ENCODE measurements around the gene TTC9.

TTC9 gene

GRCh38 chr14:70677341-70677740 is 35.6 kb downstream of the TTC9 start:
- no peak for TF ChIP-seq PPARA (CRISPR knock-in tag; IDR thresholded peaks at IDR 0.05; ENCODE audit: borderline replicate concordance)
- TF ChIP-seq ESRRG (CRISPR knock-in tag; IDR thresholded peaks at IDR 0.05) = no peak
- no peak for TF ChIP-seq ARNTL (CRISPR knock-in tag; IDR thresholded peaks at IDR 0.05; ENCODE audit: borderline replicate concordance, low read depth)
- no peak for TF ChIP-seq PATZ1 (CRISPR knock-in tag; IDR thresholded peaks at IDR 0.05; ENCODE audit: borderline replicate concordance)
- TF ChIP-seq ZFP3 (CRISPR knock-in tag; IDR thresholded peaks at IDR 0.05) = no peak
- TF ChIP-seq, protein P1, sequence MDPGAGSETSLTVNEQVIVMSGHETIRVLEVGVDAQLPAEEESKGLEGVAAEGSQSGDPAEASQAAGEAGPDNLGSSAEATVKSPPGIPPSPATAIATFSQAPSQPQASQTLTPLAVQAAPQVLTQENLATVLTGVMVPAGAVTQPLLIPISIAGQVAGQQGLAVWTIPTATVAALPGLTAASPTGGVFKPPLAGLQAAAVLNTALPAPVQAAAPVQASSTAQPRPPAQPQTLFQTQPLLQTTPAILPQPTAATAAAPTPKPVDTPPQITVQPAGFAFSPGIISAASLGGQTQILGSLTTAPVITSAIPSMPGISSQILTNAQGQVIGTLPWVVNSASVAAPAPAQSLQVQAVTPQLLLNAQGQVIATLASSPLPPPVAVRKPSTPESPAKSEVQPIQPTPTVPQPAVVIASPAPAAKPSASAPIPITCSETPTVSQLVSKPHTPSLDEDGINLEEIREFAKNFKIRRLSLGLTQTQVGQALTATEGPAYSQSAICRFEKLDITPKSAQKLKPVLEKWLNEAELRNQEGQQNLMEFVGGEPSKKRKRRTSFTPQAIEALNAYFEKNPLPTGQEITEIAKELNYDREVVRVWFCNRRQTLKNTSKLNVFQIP (CRISPR knock-in tag; IDR thresholded peaks at IDR 0.05; ENCODE audit: borderline replicate concordance, low read depth) = no peak
- no peak for TF ChIP-seq RARB (CRISPR knock-in tag; IDR thresholded peaks at IDR 0.05)
- TF ChIP-seq SNAI2 (CRISPR knock-in tag; IDR thresholded peaks at IDR 0.05) = no peak
- no peak for TF ChIP-seq OSR1 (CRISPR knock-in tag; IDR thresholded peaks at IDR 0.05)
- no peak for TF ChIP-seq TOX (CRISPR knock-in tag; IDR thresholded peaks at IDR 0.05; ENCODE audit: borderline replicate concordance)
- TF ChIP-seq BACH2 (CRISPR knock-in tag; IDR thresholded peaks at IDR 0.05; ENCODE audit: borderline replicate concordance) = no peak
- no peak for TF ChIP-seq TCF4 (CRISPR knock-in tag; IDR thresholded peaks at IDR 0.05; ENCODE audit: borderline replicate concordance)
- no peak for TF ChIP-seq CSRNP3 (CRISPR knock-in tag; IDR thresholded peaks at IDR 0.05)
- TF ChIP-seq ZFP30 (CRISPR knock-in tag; IDR thresholded peaks at IDR 0.05) = no peak
- TF ChIP-seq ZNF8 (CRISPR knock-in tag; IDR thresholded peaks at IDR 0.05) = no peak
- TF ChIP-seq ZNF565 (CRISPR knock-in tag; conservative IDR thresholded peaks at IDR 0.05; ENCODE audit: low read depth) = no peak

GRCh38 chr14:70680748-70681147 is 39.0 kb downstream of the TTC9 start:
- ATAC-seq = no peak
- TF ChIP-seq PPARA (CRISPR knock-in tag; IDR thresholded peaks at IDR 0.05; ENCODE audit: borderline replicate concordance) (no peak), CSDC2 (CRISPR knock-in tag; IDR thresholded peaks at IDR 0.05) (no peak), TOX (CRISPR knock-in tag; IDR thresholded peaks at IDR 0.05; ENCODE audit: borderline replicate concordance) (no peak), BACH2 (CRISPR knock-in tag; IDR thresholded peaks at IDR 0.05; ENCODE audit: borderline replicate concordance) (no peak), ZNF565 (CRISPR knock-in tag; conservative IDR thresholded peaks at IDR 0.05; ENCODE audit: low read depth) (no peak), ISL1 (CRISPR knock-in tag; IDR thresholded peaks at IDR 0.05) (no peak), RARB (CRISPR knock-in tag; IDR thresholded peaks at IDR 0.05) (no peak), ARNTL (CRISPR knock-in tag; IDR thresholded peaks at IDR 0.05; ENCODE audit: borderline replicate concordance, low read depth) (no peak), ZNF70 (CRISPR knock-in tag; IDR thresholded peaks at IDR 0.05) (no peak), SNAI2 (CRISPR knock-in tag; IDR thresholded peaks at IDR 0.05) (no peak)
- TF ChIP-seq, protein P2, sequence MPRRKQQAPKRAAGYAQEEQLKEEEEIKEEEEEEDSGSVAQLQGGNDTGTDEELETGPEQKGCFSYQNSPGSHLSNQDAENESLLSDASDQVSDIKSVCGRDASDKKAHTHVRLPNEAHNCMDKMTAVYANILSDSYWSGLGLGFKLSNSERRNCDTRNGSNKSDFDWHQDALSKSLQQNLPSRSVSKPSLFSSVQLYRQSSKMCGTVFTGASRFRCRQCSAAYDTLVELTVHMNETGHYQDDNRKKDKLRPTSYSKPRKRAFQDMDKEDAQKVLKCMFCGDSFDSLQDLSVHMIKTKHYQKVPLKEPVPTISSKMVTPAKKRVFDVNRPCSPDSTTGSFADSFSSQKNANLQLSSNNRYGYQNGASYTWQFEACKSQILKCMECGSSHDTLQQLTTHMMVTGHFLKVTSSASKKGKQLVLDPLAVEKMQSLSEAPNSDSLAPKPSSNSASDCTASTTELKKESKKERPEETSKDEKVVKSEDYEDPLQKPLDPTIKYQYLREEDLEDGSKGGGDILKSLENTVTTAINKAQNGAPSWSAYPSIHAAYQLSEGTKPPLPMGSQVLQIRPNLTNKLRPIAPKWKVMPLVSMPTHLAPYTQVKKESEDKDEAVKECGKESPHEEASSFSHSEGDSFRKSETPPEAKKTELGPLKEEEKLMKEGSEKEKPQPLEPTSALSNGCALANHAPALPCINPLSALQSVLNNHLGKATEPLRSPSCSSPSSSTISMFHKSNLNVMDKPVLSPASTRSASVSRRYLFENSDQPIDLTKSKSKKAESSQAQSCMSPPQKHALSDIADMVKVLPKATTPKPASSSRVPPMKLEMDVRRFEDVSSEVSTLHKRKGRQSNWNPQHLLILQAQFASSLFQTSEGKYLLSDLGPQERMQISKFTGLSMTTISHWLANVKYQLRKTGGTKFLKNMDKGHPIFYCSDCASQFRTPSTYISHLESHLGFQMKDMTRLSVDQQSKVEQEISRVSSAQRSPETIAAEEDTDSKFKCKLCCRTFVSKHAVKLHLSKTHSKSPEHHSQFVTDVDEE (CRISPR knock-in tag; IDR thresholded peaks at IDR 0.05) = no peak
- TF ChIP-seq, protein P3, sequence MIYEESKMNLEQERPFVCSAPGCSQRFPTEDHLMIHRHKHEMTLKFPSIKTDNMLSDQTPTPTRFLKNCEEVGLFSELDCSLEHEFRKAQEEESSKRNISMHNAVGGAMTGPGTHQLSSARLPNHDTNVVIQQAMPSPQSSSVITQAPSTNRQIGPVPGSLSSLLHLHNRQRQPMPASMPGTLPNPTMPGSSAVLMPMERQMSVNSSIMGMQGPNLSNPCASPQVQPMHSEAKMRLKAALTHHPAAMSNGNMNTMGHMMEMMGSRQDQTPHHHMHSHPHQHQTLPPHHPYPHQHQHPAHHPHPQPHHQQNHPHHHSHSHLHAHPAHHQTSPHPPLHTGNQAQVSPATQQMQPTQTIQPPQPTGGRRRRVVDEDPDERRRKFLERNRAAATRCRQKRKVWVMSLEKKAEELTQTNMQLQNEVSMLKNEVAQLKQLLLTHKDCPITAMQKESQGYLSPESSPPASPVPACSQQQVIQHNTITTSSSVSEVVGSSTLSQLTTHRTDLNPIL (CRISPR knock-in tag; IDR thresholded peaks at IDR 0.05; ENCODE audit: low read depth) = no peak

More at GRCh38 chr14:70677341-70677740, 35.6 kb downstream of the TTC9 start:
- no peak for ATAC-seq

DNA sequence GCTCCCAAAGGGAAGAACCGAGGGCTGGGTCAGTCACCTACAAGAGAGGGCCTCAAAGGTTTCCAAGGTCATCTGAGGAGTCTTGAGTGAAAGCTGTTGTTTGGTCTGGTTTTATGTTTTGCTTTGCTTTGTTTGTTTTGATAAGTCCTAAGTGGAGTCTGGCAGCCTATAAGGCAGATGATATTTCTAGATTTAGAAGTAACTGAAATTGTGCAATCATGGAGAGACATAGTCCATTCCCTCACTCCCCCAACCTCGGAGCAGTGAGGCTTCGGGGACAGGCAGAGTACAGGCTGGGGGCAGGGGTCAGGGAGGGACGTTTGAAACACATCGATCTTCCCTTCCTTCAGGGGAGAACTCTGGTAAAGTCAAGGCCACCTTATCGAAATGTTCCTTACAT is 42.3 kb downstream of the TTC9 start:
- ATAC-seq = no peak
- no peak for TF ChIP-seq ZNF8 (CRISPR knock-in tag; IDR thresholded peaks at IDR 0.05)
- no peak for TF ChIP-seq PATZ1 (CRISPR knock-in tag; IDR thresholded peaks at IDR 0.05; ENCODE audit: borderline replicate concordance)
- no peak for TF ChIP-seq ZNF70 (CRISPR knock-in tag; IDR thresholded peaks at IDR 0.05)
- TF ChIP-seq TOX (CRISPR knock-in tag; IDR thresholded peaks at IDR 0.05; ENCODE audit: borderline replicate concordance) = no peak
- TF ChIP-seq OSR1 (CRISPR knock-in tag; IDR thresholded peaks at IDR 0.05) = no peak
- no peak for TF ChIP-seq CSRNP3 (CRISPR knock-in tag; IDR thresholded peaks at IDR 0.05)
- TF ChIP-seq TCF4 (CRISPR knock-in tag; IDR thresholded peaks at IDR 0.05; ENCODE audit: borderline replicate concordance) = no peak
- TF ChIP-seq, protein P1 (CRISPR knock-in tag; IDR thresholded peaks at IDR 0.05; ENCODE audit: borderline replicate concordance, low read depth) = no peak
- no peak for TF ChIP-seq ARNTL (CRISPR knock-in tag; IDR thresholded peaks at IDR 0.05; ENCODE audit: borderline replicate concordance, low read depth)
- TF ChIP-seq BACH2 (CRISPR knock-in tag; IDR thresholded peaks at IDR 0.05; ENCODE audit: borderline replicate concordance) = no peak
- no peak for TF ChIP-seq ZFP30 (CRISPR knock-in tag; IDR thresholded peaks at IDR 0.05)
